ENCODE data around the gene PRKAG1.

DNA sequence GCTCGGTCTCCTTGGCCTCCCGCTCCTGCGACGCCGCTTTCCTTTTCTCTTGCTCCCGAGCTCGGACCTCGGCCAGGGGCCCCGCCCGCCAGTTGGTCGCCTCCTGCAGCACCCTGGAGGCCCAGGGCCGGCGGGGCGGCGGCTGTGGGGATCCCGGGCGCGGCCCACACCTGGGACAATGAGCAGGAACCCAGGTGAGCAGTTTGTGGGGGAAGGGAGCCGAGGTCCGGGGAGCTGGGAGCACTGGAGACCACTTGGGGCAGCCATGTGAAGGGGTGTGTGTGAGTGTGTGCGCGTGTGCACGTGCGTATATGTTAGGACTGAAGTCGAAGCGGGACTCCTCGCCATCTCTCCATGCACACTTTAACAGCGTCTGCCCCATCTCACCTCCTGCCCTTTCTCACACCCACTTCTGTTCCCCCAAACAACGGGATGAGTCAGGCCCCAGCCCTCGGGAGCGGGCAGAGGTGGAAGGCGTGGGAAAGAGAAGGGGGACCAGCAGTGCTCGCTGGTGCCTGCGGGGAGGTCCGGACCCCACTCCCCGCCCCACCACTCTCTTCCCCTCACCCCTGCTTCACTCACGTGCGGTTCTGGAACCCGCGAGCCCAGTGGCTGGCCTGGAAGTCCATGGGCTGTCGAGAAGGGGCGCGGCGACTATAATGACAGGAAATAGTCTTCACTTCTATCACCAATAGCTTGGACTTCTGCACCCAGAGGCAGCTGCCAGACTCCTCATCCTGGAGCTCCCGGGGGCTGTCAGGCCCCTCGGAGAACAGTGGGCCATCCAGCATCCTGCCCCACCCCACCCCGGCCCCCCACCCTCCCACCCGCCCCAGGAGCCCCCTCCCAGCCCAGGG is 19.9 kb downstream of the PRKAG1 start:
- TF ChIP-seq CTCF (IDR thresholded peaks at IDR 0.05; ENCODE audit: low read depth, low read length) (no peak), EZH2phosphoT487 (IDR thresholded peaks at IDR 0.05; ENCODE audit: low read depth) (no peak)

All from OCI-LY3 (cell line).